ENCODE results near the gene ZFYVE9. TPM values are rescaled to one million over a fixed set of nuclear protein-coding genes. Genes with fewer than 3 reads are reported as not detected.

ZFYVE9 gene
- total RNA-seq, 3 donors from 2014 or later: 12.4 to 25.7 (median 19.1) TPM

DNA sequence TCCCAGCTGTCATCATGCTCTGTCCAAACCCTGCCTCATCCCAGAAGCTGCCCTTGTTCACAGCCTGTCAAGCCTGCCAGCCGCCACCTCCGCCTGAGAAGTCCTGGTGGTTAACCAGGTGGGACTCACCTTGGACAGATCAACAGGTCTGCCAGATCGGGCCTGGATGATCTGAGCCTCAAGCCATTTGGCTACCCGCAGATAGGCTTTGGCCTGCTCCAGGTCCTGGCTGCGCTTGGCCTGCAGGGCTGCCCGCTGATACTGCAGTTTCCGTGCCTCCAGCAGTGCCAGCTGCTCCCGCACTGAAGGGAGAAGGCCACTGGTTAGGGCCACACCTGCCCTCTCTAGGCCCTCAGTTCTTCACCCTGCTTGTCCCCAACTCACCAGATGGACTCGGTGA lies 215.5 kb downstream of the ZFYVE9 start:
- H3K36me3 ChIP-seq (ENCODE audit: low read depth): peaks cover 20% of the 10 kb centered on the region
- no peak for ATAC-seq

DNA sequence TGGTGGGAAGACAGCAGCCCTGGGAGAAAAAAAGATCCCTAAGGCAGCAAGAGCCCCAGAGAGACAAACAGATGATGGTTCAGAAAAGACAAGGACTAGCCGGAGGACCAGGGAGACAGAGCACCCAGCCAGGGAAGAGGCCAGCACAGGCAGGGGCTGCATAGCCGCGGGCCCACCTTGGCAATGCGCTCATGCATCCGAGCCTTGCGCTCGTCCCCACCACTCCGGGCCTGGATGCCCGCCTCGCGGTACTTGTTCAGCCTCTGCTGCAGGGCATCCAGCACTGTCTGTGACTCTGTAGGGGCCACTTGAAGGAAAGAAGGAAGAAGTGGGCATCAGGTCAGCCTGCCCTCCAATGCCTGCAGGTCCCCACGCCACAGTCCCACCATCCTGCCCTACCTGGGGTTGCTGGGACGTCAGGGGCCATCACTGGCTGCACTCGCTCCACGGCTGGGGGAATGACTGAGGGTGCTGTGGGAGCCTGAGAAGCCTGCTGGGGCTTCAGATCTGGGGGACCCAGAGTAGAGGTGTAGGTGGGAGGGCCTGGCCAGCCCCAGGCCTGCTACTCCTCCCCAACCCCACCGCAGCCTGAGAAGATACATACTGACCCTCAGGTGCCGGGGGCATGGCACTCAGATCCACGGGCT lies 217.1 kb downstream of the ZFYVE9 start:
- Histone ChIP-seq H3K4me1 (ENCODE audit: low read depth) (no peaks in the 10 kb centered on the region), H3K9me3 (no peaks in the 10 kb centered on the region), H3K36me3 (ENCODE audit: low read depth) (peaks cover 20% of the 10 kb centered on the region), H3K4me3 (no peak overlapping the region)
- DNase-seq (no peak), ATAC-seq (no peak)
- TF ChIP-seq, protein P1, sequence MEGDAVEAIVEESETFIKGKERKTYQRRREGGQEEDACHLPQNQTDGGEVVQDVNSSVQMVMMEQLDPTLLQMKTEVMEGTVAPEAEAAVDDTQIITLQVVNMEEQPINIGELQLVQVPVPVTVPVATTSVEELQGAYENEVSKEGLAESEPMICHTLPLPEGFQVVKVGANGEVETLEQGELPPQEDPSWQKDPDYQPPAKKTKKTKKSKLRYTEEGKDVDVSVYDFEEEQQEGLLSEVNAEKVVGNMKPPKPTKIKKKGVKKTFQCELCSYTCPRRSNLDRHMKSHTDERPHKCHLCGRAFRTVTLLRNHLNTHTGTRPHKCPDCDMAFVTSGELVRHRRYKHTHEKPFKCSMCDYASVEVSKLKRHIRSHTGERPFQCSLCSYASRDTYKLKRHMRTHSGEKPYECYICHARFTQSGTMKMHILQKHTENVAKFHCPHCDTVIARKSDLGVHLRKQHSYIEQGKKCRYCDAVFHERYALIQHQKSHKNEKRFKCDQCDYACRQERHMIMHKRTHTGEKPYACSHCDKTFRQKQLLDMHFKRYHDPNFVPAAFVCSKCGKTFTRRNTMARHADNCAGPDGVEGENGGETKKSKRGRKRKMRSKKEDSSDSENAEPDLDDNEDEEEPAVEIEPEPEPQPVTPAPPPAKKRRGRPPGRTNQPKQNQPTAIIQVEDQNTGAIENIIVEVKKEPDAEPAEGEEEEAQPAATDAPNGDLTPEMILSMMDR (IDR thresholded peaks at IDR 0.05): no peak
- intact Hi-C loops (cut with DNase I, micrococcal nuclease): no loop called here

More for the DNA sequence above, 215.5 kb downstream of the ZFYVE9 start:
- Histone ChIP-seq H3K4me1 (ENCODE audit: low read depth) (no peaks in the 10 kb centered on the region), H3K4me3 (no peak overlapping the region), H3K9me3 (no peaks in the 10 kb centered on the region)
- intact Hi-C loops (cut with DNase I, micrococcal nuclease): no loop called here
- no peak for DNase-seq
- TF ChIP-seq, protein P1 (IDR thresholded peaks at IDR 0.05): no peak

DNA sequence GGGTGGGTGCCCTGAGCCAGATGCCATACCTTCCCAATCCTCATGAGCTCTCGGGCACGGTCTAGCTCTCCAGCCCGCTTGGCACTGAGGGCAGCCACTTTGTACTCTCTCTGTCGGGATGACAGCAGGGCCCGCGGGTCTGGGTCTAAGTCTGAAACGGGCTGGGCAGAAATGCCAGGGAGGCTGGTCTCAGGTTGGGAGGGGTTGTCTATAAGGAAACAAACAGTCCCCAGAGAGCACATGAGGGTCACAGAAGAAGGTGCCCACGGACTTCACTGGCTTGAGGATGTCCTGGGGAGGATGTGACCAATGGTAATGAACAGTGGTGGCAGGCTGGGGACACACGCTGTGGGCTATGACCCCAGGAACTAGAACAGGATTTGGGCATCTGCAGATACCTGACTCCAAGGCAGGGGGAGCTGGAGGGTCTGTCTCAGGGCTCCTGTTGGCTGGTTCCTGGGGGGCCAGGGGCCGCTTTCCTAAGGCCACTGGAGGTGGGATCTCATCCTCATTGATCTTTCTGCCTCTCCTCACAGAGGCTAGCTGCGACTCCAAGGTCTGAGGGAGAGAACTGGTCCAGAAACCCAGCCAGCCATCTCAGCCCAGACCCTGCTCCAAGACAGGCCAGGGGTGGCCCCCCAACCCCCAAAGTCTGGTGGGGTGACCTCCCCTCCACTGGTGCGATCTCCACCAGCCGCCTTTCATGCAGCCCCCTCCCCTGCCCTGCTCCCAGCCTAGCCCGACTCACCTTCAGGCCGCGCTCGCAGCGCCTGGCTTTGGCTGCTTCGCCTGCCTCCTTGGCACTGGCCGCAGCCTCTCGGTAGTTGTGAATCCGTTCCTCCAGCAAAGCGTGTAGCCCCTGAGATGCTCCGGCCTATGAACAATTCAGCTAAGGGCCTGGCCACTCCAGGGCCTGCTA lies 218.0 kb downstream of the ZFYVE9 start:
- ATAC-seq: no peak
- intact Hi-C loops (cut with DNase I, micrococcal nuclease): no loop called here
- H3K36me3 ChIP-seq (ENCODE audit: low read depth): peaks cover 20% of the 10 kb centered on the region

DNA sequence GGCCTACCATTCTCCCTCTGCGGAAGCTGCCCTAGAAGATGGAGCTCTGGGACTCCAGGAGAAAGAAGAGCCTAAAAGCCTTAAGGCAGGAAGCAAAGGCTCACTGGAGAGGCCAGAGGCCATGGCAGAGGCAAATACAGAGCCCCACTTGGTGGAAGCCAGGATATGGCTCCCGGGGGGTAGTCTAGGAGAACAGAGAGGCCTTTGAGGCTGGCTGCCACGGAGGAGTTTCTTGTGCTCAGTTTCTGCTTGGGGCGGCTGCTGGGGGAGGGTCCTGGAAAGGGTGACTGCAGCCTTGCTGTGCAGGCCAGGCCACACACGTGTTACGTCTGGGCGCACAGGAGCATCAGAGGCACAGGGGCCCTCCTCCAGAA lies 218.7 kb downstream of the ZFYVE9 start:
- TF ChIP-seq, protein P1 (IDR thresholded peaks at IDR 0.05): no peak
- H3K4me1 ChIP-seq (ENCODE audit: low read depth): peaks cover 9% of the 10 kb centered on the region
- DNase-seq: no peak
- no peaks in the 10 kb centered on the region for H3K9me3 ChIP-seq
- intact Hi-C loops (cut with DNase I, micrococcal nuclease): no loop called here
- no peak overlapping the region for H3K4me3 ChIP-seq
- no peak for ATAC-seq
- peaks cover 20% of the 10 kb centered on the region for H3K36me3 ChIP-seq (ENCODE audit: low read depth)

More for the DNA sequence above, 218.0 kb downstream of the ZFYVE9 start:
- Histone ChIP-seq H3K4me3 (no peak overlapping the region), H3K4me1 (ENCODE audit: low read depth) (peaks cover 6% of the 10 kb centered on the region), H3K9me3 (no peaks in the 10 kb centered on the region)
- DNase-seq: no peak
- TF ChIP-seq, protein P1 (IDR thresholded peaks at IDR 0.05): no peak

DNA sequence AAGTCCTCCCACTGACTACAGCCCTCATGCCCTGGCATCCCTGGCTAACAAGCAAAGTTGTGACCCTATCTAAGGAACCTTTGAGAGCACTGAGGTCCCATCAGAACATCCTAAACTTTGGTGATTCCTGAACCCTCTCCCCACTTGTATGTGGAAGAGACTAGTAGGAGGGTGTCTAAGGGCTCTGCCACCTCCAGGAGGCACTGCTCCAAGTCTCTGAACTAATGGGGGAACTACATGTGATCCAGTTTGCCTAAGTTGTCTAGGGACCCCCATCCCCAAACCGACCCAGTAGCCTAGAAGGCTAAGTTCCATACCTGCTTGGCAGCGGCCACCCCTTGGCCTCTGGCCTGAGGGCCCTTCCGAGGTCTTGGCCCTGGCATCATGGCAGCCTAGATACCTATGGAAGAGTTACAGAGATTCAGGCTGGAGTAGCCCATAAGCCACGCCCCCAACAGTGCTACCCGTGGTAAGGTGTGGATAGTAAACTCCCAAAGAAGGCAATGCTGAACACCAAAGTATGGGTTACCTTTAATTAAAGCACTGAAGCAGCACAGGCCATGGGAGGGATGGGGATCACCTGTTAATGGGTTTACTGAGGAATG lies 222.4 kb downstream of the ZFYVE9 start:
- DNase-seq (peak in 1 of 3 donors; percentile 44), ATAC-seq (no peak)
- TF ChIP-seq, protein P1 (IDR thresholded peaks at IDR 0.05): no peak
- peaks cover 8% of the 10 kb centered on the region for H3K36me3 ChIP-seq (ENCODE audit: low read depth)
- no peak overlapping the region for H3K4me3 ChIP-seq
- peaks cover 11% of the 10 kb centered on the region for H3K4me1 ChIP-seq (ENCODE audit: low read depth)
- intact Hi-C loops (cut with DNase I, micrococcal nuclease): no loop called here
- H3K9me3 ChIP-seq: no peaks in the 10 kb centered on the region
